ENCODE data around the gene RAB25.
"Not testable (repeated sequence)": the region's sequence is repeated elsewhere in the genome, so short reads cannot be mapped to it uniquely, and the experiment has no call there.

Gene RAB25

DNA sequence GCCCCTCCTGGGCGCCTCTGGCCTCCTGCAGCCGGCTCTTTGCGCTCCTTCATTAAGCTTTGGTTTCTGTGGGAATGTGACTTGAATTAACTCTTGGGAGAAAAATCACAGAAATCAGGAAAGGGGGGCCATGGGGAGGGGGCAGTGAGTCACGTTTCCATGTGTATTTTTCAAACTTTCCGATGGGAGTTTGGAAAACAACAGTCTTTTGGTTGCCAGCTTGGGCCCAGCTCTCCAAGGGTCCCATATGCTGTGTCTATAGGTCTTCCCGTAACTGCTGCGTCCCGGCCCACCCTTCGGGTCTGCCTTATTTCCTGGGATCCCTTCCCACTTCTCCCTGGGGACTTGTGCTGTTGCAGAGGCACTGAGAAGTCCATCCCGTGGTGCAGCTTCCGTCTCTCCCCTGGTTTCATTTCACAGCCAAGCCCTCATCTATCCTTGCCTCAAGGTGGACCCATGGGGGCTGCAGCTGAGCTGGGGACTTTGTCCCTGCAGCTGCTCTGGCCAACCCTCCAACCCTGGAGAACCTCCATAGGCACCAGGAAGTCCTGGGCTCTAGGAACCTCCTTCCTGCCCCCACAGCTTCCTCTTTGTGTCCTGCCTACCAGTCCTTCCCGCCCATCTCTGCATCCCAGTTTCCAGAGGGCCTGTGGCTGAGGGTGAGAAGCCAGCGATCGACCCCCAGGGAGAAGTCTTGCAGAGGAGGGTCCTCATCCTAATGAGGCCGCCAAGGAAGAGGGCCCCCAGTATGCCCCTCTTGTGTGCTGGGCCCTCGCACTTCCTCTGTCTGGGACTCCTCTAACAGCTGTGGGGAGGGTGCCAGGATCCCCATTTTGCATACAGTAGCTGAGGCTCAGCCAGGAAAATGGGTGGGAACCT lies 41.9 kb downstream of the RAB25 start:
- no peak for DNase-seq (ENCODE audit: low read depth)

DNA sequence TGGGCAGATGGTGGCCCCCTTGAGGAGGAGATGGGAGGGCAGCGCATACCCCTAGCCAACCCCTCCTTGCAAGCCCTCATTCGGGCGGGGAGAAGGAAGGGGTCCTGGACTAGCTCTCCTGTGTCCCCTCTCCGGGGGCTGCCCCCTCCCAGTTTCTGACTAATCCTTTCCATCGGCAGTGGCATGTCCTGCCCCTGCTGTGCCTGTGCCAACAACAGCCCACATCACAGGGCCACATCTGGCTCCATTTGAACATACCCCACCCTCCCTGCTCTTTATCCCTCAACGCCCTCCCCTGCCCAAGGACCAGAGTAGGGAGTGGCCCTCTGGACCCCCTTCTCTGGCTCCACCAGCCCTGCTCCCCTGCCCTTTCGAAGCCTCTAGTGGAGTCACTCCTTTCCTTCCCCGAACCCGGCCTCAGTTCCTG lies 42.6 kb downstream of the RAB25 start:
- no peak for DNase-seq (ENCODE audit: low read depth)

DNA sequence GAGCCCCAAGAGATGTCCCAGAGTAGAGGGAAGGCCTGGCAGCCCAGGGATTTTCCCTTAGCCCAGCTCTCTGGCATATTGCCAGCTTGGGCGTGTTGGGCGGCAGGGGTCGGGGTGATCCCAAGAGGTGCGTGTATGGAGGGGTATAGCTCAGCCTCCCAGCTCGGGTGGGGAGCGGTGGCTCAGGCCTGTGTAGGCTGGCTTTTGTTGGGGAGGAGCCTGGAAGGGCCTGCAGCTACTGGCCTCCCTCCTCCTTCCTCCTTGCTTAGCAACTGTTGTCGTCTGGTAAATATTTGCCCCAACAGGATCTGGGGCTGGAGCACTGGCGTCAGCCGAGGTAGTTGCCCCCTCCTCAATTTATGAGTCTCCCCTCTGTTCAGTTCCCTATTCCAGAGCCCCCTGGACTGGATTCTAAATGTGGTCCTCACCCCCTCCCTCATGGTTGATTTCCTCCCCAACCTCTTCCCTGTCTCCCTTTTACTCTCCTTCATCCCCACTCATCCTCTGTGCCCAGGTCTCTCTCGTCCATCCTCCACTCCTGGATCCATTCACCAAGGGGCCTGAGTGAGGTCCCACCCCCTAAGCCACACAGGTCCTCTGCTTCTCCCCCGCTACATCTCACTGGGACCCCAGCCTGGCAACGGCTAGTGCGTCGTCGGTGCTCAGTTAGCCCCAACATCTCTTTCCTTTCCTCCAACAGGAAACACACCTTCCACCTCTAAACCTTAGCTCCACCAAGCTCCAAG lies 43.3 kb downstream of the RAB25 start:
- DNase-seq (ENCODE audit: low read depth) = no peak

DNA sequence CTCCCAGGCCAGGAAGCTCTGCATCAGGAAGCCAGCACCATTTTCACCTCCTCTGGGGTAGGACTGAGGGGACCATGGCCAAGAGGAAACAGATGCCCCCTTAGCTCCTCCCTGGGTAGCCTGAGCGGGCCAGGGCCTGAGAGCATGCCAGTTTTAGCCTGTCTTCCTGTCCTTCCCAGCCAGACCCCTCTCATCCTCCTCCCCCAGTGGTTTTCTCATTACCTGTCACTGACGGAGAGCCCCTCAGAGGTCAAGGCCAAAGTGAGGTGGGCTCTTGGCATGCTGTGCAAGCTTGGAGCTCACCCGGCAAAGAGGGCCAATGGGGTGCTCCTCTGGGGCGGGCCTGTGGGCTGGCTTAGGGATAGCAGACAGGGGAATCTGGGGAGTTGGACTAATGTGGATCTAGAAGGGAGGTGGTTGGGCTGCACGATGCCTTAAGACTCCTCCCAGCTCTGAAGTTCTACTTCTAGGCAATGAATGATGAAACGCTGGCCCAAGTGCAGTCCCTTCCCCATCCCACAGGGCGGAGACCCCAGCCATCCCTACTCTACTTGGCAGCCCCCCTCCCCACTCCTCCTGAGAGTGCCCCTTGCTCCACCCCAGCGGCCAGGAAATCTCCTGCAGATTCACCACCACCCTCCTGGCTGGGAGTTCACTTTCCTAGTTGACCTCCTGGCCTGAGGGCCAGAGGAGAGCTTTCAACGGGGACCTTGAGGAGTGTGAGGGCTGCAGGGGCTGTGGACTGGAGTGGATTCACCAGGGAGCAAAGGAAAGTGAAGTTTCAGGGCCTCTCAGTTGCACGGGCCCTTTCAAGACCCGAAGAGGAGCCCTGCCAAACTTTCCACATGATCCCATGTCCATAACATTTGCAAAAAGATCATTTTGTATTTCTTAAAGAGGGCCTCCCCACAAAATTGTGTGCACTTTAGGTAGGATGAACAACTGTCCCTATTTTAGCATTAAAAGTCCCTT lies 44.2 kb downstream of the RAB25 start:
- DNase-seq (ENCODE audit: low read depth) = no peak

DNA sequence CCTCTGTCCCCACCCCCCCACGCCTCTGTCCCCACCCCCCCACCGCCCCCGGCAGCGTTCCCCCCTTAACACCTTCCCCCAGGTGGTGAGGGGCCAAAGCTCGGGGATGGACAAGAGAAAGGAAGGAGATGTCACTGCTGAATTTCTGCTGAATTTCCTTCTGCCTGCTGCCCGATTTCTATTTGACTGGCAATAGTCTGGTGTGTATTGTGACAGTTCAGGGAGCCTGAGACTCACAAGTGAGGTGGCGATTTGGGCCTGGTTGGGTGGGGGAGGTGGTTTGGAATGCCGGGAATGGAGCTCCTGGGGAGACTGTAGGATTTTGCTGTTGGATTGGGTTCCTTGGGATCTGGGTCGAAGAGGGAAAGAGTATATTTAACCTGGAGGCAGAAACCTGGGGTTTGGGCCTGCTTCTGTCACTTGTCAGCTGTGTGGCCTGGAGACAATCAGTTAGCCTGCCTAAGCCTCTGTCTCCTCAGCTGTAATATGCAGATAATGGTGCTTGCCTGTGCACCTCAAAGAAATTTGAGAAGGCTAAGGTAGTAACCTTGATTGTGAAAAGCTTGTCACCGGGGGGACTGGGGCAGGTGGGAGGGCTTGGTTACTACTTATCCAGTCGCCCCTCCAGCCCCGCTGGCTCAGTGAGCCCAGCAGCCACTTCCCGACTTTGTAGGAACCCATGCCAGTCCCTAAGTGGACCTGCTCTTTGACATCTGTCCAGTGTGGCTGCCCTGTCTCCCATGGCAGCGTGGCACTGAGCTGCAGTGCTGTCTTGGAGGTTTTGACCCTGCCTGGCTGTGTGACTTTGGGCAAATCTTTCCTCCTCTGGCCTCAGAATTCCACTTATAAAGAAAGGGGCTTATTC lies 45.9 kb downstream of the RAB25 start:
- DNase-seq (ENCODE audit: low read depth) = no peak

DNA sequence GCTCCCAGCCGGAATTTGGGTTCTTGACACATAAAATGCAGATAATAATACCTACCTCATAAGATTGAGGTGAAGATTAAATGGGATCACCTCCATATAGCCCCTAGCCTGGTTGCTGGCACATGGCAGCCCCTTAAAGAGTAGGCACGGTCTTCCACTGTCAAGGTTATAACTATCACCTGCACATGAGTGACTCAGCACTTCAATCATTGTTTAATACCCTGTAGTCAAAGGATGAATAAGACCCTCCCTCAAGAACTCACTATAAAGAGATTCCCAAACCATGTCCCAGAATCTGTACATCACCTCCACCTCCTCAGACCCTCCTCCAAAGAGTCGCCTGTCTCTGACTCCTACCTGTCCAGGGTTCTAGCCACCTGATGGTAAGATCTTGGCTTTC lies 47.1 kb downstream of the RAB25 start:
- no peak for DNase-seq (ENCODE audit: low read depth)

DNA sequence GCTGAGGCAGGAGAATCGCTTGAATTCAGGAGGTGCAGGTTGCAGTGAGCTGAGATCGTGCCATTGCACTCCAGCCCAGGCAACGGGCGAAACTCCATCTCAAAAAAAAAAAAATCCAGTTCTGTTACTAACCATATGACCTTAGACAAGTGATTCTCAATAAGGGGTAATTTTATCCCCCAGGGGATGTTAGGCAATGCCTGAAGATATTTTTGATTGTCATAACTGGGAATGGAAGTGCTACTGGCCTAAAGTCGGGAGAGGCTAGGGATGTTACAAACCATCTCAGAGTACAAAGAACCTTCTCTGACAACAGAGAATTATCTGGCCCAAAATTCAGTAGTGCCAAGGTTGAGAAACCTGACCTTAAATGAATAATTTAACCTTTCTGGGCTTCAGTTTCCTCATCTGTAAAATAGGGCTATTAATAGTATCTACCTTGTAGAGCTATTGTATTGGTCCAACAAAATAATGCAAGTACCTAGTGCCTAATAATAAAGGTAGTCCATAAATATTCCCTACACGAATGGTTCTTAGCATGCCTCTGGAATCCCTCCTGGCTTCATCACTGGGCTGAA lies 47.8 kb downstream of the RAB25 start:
- no peak for DNase-seq (ENCODE audit: low read depth)

DNA sequence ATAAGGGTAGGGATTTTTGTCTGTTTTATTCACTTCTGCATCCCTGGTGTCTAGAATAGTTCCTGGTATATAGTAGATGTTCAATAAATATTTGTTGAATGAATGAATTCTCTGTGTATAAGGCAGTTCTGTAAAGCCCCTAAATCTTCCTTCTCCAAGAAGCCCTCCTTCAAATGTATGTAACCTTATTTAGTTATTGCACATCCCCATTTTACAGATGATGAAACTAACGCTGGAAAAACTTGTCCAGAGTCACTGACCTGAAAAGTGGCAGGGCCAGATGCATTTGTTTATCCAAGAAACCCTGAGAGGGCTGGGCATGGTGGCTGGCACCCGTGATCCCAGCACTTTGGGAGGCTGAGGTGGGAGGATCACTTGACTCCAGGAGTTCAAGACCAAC lies 49.3 kb downstream of the RAB25 start:
- DNase-seq (ENCODE audit: low read depth) = no peak

DNA sequence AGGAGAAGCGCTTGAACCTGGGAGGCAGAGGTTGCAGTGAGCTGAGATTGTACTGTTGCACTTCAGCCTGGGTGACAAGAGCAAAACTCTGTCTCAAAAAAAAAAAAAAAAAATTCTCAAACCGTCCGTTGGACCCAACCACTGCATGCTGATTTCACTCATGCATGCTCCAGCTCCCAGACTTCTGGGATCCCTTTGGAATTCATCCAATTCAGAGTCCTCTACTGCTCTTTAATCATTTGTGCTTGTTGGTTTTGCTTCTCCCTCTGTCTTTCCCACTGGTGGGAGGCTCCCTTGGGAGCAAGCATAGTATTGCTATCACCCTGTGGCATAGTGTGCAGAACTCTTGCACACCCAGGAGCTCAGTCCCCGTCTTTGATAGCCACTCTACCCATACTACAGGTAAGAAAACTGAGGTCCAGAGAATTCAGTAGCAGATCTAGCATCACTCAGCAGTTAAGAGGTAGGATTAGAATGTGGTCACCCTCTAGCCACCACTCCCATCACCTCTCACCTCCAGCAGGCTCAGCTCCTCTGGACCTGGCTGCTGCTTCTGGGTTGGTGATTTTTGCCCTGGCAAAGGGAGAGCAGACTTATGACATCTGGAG lies 50.5 kb downstream of the RAB25 start:
- no peak for DNase-seq (ENCODE audit: low read depth)

DNA sequence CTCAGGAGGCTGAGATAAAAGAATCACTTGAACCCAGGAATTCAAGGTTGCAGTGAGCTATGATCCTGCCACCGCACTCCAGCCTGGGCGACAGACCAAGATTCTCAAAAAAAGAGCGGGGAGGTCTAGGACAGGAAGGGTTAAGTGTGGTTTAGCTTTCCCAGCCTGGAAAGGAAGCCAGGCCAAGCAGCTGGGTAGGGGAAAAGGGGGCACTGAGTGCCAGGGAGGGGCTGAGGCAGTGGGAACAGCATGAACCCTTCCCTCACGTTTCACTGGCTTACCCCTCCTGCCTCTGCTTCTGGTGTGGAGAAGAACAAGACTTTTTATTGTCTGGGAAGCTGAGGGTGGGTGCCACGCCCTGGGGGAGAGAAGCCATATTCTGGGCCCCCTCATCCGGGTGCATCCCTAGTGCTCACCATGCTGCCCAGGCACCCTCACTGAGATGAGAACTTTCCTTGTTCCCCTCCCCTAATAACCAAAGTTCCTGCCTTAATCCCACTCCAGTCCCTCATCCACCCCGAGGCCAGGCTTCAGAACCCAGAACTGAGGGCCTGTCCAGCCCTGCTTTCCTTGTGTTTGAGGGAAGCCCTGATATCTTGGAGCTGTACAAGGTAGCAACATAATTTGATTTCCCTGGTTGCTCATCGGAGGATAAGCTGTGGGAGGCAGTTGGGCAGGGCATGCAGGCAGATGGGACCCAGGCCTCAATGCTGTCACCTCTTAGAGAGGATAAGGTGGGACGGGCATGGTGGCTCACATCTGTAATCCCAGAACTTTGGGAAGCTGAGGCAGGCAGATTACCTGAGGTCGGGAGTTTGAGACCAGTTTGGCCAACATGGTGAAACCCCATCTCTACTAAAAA lies 51.5 kb downstream of the RAB25 start:
- DNase-seq (ENCODE audit: low read depth) = no peak

DNA sequence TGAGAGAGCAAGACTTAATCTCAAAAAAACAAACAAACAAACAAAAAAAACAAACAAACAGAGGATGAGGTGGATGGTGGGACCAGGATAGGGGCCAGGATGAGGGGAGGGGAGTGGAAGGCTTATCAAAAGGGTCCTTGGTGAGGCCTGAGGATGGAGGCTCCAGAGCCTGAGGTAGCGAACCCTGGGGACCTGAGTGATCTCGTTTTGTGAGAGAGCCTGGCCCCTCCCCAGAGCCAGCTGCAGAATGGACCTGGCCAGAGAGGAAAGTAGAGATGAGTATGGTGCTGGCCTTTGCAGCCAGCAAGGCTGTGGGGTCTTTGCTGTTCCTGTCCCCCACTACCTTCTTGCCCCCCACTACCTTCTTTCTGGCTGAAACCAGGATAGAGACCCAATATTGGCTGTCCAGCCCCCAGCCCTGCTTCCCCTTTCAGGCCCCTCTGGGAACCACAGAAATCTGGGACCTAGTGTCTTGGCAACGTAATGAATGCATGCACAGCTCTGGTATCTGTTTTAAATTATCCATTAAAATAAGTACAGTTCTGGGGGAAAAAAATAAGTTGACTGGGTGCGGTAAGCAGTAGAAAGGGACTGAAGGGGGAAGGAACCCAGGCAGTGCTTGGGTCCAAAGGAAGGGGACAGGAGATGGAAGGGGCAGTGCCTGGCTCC lies 52.5 kb downstream of the RAB25 start:
- DNase-seq (ENCODE audit: low read depth) = no peak

DNA sequence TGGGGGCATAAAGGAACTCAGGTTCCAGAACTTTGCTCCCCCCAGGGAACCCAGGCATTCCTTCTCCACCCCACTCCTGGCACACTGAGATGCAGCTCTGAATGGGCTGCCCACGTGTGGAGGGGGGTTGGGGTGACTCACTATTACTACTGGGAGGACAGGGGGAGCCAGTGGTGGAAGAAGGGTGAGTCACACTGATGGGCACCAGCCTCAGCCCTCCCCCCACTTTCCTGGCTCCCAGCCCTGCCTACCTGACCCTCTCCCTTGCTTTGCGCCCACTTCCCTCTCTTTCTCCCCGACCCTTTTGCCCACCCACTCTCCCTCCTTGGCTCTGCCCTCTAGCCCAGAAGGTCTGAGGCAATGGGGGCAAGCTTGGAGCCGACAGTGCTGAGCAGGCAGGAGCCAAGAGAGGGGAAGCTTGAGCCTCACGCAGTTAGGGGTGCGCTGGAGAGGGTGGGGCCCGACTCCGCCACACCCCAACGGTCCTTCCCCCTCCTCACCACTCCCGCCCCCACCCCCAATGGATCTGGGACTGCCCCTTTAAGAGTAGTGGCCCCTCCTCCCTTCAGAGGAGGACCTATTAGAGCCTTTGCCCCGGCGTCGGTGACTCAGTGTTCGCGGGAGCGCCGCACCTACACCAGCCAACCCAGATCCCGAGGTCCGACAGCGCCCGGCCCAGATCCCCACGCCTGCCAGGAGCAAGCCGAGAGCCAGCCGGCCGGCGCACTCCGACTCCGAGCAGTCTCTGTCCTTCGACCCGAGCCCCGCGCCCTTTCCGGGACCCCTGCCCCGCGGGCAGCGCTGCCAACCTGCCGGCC lies 53.4 kb downstream of the RAB25 start, which contains the start of gene LMNA:
Gene LMNA, plus strand, starts transcription at position 611 of the 818 bp plus-strand sequence. CDS start 208 bp downstream, outside the sequence.
- peak; percentile 77 for DNase-seq (ENCODE audit: low read depth)

DNA sequence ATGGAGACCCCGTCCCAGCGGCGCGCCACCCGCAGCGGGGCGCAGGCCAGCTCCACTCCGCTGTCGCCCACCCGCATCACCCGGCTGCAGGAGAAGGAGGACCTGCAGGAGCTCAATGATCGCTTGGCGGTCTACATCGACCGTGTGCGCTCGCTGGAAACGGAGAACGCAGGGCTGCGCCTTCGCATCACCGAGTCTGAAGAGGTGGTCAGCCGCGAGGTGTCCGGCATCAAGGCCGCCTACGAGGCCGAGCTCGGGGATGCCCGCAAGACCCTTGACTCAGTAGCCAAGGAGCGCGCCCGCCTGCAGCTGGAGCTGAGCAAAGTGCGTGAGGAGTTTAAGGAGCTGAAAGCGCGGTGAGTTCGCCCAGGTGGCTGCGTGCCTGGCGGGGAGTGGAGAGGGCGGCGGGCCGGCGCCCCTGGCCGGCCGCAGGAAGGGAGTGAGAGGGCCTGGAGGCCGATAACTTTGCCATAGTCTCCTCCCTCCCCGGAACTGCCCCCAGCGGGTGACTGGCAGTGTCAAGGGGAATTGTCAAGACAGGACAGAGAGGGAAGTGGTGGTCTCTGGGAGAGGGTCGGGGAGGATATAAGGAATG lies 54.1 kb downstream of the RAB25 start:
- DNase-seq (ENCODE audit: low read depth) = no peak

DNA sequence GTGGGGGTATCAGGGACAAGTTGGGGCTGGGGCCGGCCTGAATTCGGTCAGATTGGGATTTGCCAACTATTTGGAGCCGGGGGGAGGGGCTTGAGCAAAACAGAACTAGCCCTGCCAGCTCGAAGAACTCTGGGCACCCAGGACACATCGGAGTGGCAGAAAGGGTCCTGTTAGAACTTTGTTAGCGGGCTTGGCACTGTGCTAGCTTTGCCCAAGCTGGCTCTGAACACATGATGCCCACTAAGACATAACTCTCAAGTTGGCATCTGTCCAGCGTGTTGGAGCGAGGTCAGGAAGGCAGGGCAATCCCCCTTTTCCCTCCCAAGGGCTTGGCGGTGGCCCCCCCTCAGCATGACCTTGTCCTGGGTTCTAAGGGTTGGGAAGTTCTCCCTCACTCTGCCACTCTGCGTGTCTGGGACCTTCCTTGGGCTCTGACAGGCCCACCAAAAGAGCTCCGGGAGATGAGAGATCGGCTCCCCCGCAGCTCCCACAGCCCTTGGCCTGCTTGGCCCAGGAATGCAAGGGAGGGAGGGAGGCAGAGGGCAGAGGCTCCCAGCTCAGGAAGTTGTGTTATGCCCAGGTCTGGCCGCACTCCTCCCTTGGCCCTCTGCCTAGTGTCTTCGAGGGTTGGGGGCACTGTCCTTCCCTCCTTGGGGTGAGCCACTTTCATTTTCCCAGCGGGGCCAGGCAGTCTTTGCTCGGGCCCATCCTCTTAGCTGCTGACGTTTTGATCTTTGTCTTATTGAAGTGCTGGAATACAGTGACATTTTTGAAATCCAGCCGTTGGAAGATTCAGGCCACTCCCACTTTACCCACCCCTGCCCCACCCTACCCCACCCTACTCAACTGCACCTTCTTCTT lies 54.8 kb downstream of the RAB25 start:
- DNase-seq (ENCODE audit: low read depth) = no peak

DNA sequence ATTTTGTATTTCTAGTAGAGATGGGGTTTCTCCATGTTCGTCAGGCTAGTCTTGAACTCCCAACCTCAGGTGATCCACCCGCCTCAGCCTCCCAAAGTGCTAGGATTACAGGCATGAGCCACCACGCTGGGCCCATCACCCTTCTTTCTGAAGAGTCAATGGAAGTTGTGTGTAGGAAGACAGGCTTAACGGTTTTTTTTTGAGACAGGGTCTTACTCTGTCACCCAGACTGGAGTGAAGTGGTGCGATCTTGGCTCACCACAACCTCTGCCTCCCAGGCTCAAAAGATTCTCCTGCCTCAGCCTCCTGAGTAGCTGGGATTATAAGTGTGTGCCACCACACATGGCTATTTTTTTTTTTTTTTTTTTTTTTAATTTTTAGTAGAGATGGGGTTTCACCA lies 55.8 kb downstream of the RAB25 start:
- not testable (repeated sequence) for DNase-seq (ENCODE audit: low read depth)

DNA sequence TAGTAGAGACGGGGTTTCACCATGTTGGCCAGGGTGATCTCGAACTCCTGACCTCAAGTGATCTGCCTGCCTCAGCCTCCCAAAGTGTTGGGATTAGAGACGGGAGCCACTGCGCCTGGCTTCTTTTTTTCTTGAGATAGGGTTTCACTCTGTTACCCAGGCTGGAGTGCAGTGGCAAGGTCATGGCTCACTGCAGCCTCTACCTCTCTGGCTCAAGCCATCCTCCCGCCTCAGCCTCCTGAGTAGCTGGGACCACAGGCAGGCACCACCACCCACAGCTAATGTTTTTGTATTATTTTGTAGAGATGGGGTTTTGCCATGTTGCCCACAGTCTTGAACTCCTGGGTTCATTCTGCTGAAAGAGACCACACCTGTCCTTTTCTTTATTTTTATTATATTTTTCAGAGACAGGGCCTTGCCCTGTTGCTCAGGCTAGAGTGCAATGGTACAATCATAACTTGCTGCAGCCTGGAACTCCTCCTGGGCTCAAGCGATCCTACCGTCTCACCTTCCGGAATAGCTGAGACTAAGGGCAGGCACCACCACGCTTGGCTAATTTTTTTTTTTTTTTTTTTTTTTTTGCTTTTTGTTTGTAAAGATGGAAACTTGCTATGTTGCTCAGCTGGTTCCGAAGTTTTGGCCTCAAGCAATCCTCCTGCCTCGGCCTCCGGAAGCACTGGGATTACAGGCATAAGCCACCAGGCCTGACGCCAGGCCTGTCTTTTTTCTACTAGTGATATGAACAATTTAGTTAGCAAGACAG lies 56.6 kb downstream of the RAB25 start:
- no peak for DNase-seq (ENCODE audit: low read depth)

All from stimulated activated CD8-positive, alpha-beta memory T cell treated with anti-CD3 and anti-CD28 coated beads, Interleukin-4, amount 100 ng/mL, for 24 hours (primary cell).